ENCODE measurements around the gene NPW.

Gene NPW

DNA sequence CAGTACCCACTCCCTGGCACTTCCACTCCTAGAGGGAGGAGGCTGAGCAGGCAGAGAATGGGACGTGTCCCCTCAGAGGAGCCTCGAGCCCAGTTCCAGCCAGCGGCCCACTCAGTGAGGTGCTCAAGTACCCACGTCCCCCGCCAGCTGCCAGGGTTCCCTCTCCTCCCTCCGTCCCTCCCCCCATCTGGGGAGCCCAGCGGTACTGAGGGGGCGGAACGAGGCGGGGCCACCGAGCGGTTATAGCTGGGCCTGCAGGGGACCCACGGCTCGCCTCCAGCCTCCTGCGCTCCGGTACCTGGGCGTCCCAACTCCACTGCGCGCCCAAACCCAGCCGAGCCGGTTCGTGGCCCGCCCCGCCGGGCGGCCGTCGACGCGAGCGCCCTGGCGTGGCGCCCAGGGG is at the start of gene NPW:
TSS of gene NPW (plus strand) at position 268 of the 403 bp plus-strand sequence.
- DNase-seq: peak in 1 of 2 donors; percentile 26

DNA sequence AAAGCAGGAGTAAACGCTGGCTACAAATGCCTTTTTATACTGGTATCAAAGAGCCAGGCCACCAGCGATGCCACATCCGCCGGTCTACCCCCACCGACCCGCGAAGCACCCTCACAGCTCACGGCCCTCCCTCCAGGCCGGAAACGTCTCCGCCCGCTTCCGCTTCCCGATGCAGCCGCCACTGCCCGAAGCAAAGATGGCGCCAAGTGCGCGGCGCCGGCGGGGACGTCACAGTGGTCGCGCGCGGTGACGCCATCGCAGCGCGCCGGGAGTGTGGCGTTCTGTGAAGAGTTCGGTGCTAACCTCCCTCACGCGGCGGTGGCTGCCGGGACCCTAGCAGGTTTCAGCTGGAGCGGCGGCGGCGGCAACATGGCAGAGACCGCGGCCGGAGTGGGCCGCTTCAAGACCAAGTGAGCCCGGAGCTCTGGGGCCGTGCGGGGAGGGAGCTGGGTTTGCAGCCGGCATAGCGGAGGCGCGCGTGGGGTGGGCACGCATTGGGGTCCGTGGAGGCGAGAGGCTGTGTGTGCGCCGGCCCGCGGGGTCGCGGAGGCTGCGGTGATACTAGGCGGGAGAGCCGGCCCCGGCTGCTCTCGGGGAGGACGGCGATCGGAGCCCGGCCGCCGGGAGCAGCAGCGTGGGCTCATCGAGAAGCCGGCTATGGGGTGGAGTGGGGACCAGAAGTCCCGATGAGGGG is 47.6 kb upstream of the NPW start, which contains the start of gene TBL3:
TSS of gene TBL3 (plus strand) at position 258 of the 694 bp plus-strand sequence. CDS start at position 370, 112 bp downstream.
- DNase-seq: peak; percentile 92 to 94

DNA sequence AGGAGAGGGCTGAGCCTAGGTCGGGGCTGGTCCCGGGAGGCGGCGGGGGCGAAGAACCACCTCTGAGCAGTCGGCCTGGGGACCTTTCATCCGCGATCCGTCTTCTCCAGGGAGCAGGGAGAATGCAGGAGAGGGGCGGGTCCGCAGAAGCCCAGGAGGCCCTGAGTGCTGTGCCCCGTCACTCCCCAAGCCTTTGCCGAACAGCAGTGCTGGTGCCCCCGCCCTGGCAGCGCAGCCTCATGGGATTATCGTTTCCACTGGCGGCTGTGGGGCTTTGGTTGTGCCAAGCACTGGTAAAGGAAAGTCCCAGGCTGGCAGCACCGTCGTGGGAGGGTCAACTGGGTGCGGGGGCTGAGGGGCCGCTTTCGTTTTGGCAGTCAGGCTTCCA is 47.1 kb upstream of the NPW start:
- no peak for DNase-seq

DNA sequence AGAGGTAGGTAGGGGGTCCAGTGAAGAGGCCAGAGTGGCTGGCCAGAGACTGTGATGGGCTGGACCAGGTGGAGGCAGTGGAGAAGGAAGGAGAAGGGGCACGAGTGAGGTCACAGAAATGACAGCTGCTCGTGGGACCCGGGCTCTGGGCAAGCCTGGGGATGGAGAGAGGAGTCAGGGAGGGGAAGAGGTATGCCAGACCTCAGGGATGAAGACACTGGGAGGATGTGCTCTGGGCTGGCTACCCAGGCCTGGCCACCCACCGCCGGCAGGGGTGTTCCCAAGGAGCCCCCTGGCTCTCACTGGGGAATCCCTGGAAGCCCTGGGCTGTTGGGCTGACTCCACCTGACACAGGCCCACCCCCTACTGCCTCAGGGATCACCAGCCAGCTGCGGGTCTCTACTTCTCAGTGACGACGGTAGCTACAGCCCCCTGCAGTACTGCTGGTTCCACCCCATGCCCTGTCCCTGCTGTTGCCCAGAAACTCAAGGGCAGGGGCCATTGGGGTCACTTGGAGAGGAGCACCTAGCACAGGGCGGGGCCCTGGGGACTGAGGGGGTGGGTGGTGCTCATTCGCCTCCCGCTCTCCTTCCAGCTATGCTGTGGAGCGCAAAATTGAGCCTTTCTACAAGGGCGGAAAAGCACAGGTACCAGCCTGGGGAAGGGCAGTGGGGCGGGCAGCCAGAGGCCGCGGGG is 46.0 kb upstream of the NPW start:
- DNase-seq: no peak

DNA sequence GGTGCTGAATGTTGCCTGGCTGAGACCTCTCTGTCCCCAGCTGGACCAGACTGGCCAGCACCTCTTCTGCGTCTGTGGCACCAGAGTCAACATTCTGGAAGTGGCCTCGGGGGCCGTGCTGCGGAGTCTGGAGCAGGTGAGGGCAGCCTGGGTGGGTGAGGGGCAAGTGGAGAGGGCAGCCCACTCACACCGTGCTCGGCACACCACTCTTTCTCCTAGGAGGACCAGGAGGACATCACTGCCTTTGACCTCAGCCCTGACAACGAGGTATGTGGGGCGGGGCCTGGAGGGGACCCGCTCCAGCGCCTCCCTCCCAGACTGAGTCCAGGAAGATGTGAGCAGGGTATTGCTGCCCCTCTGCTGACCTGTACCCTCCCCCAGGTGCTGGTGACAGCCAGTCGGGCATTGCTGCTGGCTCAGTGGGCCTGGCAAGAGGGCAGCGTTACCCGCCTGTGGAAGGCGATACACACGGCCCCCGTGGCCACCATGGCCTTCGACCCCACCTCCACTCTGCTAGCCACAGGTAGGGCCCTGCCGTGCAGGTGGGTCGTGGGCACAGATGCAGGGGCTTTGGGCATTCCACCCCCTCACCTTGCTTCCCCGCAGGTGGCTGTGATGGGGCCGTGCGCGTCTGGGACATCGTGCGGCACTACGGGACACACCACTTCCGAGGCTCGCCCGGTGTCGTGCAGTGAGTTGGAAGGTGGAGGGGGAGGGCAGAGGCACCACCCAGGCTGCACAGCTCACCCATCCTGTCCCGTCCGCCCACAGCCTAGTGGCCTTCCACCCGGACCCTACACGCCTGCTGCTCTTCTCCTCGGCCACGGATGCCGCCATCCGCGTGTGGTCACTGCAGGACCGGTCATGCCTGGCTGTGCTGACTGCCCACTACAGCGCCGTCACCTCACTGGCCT is 45.2 kb upstream of the NPW start:
- DNase-seq: no peak

DNA sequence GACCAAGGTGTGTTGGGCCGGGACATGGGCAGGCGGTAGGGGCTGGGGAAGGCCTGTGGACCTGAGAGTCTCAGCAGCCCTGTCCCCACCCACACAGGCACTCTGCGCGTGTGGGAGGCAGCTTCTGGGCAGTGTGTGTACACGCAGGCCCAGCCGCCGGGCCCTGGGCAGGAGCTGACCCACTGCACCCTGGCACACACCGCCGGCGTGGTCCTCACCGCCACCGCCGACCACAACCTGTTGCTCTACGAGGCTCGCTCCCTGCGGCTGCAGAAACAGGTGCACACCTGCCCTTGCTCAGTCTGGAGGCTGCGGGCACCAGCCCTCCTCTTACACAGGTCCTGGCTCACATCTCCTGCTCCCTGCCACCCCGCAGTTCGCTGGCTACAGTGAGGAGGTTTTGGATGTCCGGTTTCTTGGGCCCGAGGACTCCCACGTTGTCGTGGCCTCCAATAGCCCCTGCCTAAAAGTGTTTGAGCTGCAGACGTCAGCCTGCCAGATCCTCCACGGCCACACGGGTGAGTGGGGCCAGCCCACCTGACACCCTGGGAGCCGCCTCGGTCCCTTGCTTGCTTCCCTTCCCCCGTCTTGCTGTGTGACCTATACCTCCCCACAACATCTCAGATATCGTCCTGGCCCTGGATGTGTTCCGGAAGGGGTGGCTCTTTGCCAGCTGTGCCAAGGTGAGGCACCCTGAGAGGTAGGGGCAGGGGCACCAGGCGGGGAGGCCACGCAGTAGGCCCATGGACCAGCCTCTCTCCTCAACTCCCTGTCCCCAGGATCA is 44.0 kb upstream of the NPW start:
- DNase-seq: no peak

DNA sequence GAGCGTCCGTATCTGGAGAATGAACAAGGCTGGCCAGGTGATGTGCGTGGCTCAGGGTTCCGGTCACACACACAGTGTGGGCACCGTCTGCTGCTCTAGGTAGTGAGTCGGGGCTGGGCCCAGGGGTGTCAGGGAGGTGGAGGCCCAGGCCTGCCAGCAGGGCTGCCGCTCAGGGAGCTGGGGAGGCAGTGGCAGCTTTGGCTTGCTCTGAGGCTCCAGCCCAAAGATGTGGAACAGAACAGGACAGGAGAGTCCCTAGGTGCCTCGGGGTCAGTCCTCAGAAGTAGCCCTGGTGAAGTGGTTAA is 43.4 kb upstream of the NPW start:
- DNase-seq: no peak

DNA sequence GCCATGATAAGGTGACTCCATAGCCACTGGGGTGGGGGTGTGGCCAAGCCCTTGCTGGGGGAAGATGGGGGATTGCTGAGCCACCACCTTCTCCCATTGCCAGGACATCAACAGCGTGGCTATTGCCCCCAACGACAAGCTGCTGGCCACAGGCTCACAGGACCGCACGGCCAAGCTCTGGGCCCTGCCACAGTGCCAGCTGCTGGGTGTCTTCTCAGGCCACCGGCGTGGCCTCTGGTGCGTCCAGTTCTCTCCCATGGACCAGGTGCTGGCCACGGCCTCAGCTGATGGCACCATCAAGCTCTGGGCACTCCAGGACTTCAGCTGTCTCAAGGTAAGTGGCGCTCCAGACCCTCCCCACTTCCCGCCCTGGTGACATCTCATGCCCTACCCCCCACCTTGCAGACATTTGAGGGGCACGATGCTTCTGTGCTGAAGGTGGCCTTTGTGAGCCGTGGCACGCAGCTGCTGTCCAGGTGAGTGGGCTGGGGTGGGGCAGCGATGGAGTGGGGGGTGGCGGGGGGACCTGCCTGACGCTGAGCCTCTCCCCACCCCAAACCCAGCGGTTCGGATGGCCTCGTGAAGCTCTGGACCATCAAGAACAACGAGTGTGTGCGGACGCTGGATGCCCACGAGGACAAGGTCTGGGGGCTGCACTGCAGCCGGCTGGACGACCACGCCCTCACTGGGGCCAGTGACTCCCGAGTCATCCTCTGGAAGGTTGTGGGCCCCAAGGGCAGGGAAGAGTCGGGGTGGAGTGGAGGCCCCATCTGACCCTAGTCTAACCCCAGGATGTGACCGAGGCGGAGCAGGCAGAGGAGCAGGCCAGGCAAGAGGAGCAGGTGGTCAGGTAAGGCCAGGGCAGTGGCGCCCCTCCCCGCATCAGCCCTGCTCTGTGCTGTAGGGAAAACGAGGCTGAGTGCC is 42.4 kb upstream of the NPW start:
- no peak for DNase-seq

DNA sequence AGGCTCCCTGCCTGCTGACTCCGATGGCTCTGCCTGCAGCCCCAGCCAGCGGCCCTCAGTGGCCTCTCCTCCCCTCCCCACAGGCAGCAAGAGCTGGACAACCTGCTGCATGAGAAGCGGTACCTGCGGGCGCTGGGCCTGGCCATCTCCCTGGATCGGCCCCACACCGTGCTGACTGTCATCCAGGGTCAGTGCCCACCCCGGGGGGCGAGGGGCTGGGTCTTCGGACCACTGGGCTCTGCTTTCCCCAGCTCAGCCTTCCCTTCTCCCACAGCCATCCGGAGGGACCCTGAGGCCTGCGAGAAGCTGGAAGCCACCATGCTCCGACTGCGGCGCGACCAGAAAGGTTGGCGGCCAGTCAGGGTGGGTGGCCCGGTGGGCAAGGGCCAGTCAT is 41.7 kb upstream of the NPW start:
- no peak for DNase-seq

DNA sequence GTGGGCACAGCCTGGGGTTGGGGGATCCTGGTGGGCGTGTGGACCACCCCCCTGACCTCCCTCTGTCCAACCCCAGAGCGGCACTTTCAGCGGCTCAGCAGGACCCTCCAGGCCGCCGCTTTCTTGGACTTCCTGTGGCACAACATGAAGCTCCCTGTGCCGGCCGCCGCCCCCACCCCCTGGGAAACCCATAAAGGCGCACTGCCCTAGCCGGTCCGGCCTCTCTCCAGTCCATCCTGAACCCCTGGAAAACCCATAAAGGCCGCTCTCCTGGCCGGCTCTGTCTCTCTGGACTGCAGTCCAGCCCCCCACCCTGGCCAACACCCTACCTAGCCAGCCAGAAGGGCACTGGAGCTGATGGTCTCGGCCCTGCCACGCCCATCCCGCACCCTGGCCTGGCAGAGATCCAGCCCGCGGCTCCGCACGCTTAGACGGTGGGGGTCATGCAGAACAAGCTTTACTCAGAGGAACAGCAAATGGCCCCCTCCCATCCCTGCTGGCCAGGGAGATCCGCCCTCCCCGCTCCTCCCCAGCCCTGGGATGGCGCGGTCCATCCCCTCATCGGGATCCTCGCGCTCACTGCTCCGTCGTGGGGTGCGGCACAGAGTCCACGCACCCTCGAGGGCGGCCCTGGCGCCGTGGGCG is 41.0 kb upstream of the NPW start:
- no peak for DNase-seq

DNA sequence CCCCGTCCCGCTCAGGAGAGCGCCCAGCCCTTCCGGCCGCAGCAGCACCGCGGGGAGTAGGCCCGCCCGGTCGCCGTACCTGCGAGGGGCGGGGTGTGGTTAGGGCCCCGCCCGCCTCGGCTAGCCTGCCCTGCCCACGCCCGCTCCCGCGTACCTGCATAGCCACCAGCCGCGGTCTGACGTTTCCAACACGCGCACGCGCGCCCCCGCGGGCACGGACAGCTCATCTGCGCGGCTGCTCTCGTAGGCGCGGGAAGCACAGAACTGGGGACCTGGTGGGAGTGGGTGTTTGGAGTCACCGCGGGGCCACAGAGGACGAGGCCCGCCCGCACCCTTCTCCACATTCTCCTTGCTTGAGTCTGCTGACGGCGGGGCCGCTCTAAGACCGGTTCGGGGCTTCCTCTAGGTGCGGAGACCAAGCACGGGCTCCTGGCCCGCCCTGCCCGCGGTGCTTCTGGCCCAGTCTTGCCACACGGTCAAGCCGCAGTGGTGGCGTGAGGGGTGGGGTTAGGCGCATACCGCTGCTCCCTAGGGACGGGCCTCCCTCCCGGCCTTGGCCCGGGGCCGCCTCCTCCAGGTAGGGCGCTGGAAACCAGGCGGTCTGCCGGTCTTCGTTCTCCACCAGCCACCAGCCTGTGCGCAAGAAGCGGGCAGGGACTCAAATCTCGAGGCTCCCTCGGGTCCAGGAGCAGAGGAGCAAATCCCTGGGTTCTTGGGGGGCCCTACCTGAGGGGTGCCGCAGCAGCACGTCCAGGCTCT is 40.1 kb upstream of the NPW start:
- DNase-seq: peak; percentile 60 to 62

DNA sequence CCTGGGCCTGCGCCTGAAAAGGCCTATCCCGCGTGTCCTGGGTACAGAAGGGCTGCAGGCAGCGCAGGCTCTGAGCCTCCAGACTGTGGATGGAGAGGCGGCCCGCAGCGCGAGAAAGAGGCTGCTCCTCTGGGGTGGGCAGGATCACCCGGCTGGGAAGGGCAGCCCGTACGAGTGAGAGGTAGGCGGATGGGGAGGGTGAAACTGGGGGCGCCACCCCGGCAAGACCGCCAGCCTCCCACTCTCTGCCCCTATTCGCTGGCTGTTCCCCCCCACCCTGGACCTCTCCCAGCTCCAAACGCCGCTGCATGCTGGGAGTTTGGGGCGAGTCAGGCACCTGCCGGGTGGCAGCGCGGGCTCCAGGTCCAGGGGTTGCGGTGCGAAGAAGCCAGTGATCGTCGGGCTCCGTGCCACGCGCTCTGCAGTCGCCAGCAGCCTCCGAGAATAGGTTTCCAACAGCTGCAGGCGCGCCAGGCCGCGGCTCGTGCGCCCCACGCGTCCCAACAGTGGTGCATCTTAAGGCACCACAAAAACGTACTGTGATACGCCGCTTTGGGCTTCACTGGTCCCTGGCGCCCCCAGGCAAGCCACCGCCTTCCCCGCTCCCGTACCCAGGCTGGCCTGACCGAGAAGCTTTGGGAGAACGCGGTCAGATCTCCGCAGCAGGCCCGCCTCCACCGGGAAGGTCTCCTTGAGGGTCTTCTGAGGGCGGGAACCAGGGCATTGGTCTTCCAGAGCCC is 39.4 kb upstream of the NPW start:
- DNase-seq: no peak

DNA sequence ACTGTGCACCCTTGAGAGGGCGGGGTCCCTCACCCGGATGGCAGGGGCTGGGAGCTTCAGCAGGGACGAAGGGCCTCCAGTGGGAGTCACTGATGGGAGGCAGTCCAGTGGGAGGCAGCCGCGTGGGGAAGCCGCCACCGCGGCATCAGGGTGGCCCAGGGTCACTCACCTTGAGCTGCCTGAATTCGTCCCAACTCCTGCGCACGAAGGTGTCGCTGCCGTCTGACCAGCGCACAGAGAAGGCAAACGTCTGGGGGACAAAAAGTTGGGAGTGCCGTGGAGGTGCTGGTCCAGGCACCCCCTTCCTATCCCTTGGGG is 38.9 kb upstream of the NPW start:
- no peak for DNase-seq

DNA sequence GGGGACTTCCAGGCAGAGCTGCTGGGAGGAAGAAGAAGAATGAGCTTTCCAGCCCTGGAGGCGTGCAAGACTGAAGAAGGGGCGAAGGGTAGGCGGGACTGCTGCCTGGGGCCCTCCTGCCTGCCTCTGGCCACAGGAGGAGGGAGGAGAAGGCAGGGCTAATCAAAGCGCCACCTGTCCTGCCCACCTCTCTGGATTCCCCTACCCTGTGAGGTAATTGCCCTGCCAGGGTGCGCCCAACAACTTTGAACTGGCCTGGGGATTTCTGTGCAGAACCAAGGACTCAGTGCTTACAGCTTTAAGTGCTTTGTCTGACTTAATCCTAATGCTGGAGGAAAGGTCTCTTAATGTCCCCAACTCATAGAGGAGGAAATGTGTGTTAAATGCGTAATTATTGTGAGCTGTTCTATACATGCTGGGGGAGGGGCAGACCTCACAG is 38.2 kb upstream of the NPW start, which contains the start of gene NOXO1:
TSS of gene NOXO1 (minus strand) at position 72 of the 439 bp plus-strand sequence. CDS start 290 bp downstream, outside the sequence.
- DNase-seq: no peak

DNA sequence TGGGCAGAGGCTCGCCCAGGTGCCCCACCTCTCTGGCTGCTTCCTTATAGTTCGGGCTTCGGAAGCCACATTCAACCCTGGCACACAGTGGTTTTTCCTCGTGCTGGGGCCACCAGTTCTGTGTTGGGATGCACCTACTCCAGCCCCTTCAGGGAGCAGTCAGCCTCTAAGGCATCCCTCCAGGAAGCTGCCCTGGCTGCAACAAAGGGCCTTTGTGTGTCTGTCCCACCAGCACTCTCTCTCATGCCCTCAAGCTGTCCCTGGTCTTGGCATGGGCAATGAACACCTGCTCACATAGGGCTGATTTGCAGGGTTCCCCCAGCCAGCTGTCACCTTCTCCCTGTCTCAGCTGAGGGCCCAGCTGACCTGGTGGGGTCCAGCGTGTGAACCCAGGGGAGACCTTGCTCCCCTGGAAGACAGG is 37.6 kb upstream of the NPW start:
- no peak for DNase-seq

DNA sequence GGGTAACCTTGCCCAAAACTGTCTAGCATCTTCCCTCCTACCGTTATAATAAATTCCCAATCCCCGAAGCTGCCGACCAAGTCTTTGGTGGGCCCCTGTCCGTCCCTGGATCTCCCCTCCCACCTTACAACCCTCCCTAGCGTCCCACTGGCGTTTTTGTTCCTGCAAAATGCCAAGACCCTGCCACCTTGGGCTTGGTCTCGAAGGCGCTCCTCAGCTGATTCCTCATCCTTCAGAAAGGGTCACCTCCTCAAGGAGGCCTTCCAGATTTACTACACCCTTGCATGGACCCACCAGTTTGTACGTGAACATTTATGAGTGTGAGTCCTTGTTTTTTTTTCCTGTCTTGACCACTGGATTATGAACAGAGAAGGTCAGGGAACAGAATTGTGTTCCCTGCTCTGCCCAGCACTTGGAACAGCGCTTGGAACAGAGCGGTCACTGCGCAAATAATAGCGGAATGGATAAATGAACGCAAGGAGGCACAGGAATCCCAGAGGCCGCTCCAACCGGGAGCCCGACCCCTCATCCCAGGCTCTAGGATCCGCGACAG is 36.5 kb upstream of the NPW start:
- DNase-seq: no peak

DNA sequence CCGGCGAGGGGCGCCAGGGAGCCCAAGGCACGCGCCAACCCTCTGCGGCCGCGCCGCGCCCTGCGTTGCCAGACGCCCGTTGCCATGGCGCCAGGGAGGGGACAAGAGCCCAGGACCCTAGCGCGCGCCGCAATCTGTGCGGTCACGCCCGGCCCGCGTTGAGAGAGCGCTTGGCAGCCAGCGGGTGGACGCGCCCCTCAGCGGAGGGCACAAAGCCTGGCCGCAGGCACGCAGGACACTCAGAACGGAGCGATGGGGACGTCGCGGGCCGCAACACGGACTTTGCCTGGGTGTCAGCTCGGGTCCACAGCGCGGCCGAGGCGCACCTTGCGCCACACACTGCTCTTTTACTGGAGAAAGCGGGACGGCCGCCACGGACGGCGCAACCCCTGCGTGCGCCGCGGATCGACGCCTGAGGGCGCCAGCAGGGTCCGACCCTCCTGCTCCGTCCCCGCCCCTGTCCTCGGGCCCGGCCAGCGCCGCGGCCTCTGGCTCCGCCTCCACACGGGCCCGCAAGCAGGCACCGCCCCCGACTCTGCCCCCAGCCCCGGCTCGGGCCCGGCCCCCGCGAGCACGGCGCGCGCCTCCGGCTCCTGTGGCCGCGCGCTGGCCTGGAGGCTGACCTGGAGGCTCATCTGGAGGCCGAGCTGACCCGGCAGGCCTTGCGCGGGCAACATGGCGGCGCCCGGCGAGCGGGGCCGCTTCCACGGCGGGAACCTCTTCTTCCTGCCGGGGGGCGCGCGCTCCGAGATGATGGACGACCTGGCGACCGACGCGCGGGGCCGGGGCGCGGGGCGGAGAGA is 35.8 kb upstream of the NPW start, which contains the start of gene GFER:
TSS of gene GFER (plus strand) at position 650 of the 803 bp plus-strand sequence. CDS start at position 676, 26 bp downstream.
- DNase-seq: peak; percentile 45 to 66
